Right forelimb (tissue), 1 donor: Measurements from ENCODE around the gene NUP133.
"Not testable (repeated sequence)": the region's sequence is repeated elsewhere in the genome, so short reads cannot be mapped to it uniquely, and the experiment has no call there.

Experiments used
- DNase-seq: peaks from one replicate; pipeline ENCODE4 v3.0.0-alpha.2; 2018

The NUP133 gene

DNA sequence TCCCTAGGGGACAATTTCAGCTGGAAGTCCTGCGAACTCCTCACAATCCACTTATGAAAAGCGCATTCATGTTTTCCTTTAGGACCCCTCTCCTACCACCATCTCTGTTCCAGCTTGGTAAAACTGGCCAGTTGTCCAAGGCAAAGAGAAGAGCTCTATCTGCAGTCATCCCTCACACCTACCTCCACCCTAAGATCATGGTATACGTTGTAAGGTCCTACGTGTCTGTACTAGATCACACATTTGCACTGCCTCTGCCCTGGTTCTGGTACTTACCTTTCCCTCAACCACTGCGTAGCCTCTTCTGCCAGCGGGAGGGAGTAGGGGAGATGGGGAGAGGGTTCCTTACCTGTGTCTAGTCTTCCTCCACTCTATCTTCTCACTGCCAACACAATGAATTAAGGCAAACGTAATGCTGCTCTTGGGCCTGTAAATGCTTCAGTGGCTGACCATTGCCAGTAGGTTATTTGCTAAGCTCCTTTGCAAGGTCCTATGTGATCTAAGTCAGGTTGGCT, 739 bp upstream of the NUP133 start:
- DNase-seq = no peak

- DNase-seq = no peak
Observed at GRCh38 chr1:229507502-229507901, 639 bp downstream of the NUP133 start.

GRCh38 chr1:229506633-229507032, 1.5 kb downstream of the NUP133 start:
- DNase-seq = no peak

DNA sequence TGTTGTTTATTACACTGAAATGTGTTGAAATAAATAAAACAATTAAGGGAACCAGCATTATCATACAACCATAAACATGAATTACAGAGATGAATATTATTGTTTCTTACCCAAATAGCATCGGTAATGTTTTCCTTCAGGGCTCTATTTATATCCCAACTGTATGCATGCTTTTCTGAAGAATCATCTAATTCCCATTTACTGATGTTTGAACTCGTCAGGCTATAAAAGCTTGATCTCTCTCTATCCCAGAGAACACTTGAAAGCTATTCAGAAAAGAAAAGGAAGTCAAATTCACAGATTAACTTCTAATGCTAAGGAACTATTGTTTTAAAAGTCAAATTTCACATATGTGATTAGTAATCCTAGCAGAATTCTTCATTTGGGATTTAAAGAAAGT, 12.4 kb downstream of the NUP133 start:
- DNase-seq = no peak

DNA sequence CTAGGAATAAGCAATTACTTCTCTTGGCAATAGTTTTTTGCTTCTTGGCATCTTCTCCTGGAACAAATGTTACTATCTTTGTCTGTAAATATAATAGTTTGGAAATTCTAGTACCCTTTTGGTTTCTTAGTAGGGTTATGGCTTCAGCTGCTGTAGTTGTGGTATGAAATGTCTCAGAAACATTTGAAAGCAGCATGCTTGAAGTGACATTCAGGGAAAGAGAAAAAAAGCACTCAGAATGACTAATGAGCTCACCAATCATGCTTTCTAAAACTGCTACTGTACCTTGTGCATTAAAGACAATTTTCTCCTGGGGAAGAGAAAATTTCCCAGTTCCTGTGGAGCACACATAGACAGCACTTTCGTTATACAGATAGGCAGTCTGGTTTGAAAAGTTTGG, 21.0 kb downstream of the NUP133 start:
- DNase-seq = no peak

- DNase-seq = no peak
Observed at GRCh38 chr1:229485318-229485717, 22.8 kb downstream of the NUP133 start.

DNA sequence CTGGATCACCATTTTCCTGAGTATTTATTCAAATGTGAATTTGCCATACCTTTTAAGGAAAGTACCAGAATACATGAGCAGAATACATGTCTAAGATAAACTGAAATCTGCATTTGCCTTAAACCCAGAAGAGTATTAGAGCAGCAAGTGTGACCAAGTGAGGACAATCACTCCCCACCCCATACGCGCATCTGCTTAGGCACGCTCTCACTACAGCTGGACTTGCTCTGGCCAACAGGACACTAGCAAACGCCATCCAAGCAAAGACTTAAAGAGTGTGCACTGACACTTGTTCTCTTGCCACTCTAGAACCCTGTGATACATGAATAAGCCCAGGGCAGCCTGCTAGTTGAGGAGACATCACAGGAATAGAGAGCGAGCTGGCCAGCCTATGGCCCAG, 25.6 kb downstream of the NUP133 start:
- no peak for DNase-seq

- no peak for DNase-seq
Observed at GRCh38 chr1:229480495-229480894, 27.6 kb downstream of the NUP133 start.

DNA sequence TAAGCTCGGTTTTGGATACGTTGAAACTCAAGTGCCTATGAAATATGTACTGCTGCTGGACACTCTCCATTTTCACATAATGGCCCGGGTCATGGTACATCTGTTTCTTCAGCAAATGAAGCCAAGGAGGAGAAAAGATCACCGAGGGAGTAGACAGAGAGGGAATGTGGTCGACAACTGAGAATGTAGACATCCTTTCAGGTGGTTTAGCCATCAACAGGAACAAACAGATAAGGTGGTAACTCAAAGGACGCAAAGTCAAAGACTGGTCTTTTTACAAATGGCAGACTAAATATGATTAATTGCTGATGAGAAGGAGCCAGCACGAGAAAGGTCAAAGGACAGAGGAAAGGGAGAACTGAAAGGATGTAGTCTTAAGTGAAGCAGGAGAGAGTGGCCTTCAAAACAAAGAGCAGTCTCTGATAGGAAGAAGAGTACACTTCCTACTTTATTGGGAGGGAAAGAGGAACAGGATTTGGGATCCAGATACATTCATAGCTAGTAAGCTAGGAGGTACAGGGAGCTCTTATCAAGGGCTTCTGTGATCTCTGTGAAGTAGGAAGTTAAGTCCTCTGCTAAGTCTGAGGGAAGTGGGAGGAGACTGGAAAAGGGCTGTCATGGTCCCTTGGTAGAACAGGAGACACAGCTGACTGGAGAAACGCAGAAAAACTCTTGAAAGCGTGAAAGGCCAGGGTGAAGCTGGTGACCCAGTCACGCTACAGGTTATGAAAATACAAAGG, 28.3 kb downstream of the NUP133 start:
- DNase-seq = no peak

GRCh38 chr1:229478852-229479251, 29.3 kb downstream of the NUP133 start:
- no peak for DNase-seq

GRCh38 chr1:229475859-229476258, 32.3 kb downstream of the NUP133 start:
- DNase-seq = not testable (repeated sequence)

GRCh38 chr1:229474509-229474908, 33.6 kb downstream of the NUP133 start:
- no peak for DNase-seq

DNA sequence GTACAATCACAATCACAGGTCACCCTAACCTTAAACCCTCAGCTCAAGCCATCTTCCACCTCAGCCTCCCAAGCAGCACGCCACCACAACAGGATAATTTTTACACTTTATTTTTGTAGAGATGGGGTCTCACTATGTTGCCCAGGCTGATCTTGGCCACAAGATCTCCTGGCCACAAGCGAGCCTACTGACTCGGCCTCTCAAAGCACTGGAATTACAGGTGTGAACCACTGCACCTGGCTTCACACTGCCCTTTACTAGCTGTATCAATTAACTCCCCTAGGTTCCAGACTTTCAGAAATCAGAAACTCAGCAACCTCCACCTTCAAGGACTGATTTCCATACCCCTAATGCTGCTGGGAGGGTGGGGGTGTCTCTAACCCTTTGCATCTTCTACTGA, 37.0 kb downstream of the NUP133 start:
- no peak for DNase-seq

GRCh38 chr1:229470406-229471043, 37.6 kb downstream of the NUP133 start:
- DNase-seq = no peak

- no peak for DNase-seq
Observed at GRCh38 chr1:229466887-229467286, 41.3 kb downstream of the NUP133 start.

GRCh38 chr1:229464672-229465071, 43.5 kb downstream of the NUP133 start:
- no peak for DNase-seq

DNA sequence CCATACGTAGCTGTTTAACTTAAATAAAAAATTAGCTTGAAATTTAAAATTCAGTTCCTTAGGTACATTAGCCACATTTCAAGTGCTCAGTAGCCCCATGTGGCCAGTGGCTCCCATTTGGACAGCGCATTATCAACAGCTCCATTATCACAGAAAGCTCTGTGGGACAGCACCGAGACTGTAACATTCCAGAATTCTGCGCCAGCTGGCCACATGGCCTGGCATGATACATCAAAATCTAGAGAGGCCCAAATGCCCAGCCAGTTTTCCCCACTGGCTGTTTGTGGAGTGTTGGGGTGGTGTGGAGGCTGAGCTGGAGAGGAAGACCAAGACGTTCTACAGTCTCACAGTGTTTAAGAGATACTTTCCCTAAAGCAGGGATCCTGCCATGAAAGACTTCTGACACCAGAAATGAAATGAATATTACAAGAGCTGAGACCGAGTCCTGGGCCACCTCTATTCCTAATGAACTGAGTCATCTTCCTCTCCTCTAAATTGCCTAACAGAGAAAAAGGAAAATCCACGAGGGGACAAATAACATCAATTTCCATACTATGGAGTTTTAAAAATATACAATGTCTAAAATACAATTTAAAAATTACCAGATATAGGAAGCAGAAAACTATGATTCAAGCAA, 47.0 kb downstream of the NUP133 start:
- DNase-seq = no peak

DNA sequence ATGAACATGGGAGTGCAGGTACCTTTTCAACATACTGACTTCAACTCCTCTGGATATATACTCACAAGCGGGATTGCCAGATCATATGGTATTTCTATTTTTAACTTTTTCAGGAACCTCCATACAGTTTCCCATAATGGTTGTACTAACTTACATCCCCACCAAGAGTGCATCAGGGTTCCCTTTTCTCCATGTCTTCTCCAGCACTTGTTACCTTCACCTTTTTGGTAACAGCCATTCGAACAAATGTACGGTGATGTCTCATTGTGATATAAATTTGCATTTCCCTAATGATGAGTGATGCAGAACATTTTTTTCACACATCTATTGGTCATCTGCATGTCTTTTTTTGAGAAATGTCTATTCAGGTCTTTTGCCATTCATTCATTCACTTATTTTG, 48.3 kb downstream of the NUP133 start:
- no peak for DNase-seq

- no peak for DNase-seq
Observed at GRCh38 chr1:229457436-229457835, 50.7 kb downstream of the NUP133 start.

GRCh38 chr1:229456016-229456415, 52.1 kb downstream of the NUP133 start:
- no peak for DNase-seq

- DNase-seq = no peak
Observed at GRCh38 chr1:229454056-229454455, 54.1 kb downstream of the NUP133 start.

- no peak for DNase-seq
Observed at GRCh38 chr1:229452956-229453801, 55.0 kb downstream of the NUP133 start.

GRCh38 chr1:229448845-229449244, 59.3 kb downstream of the NUP133 start:
- DNase-seq = no peak
